G401.6 (cell line): ENCODE results near the gene PSPH.
"Not testable (repeated sequence)": the region's sequence is repeated elsewhere in the genome, so short reads cannot be mapped to it uniquely, and the experiment has no call there.

Experiments used
- FAIRE-seq: peaks from 2 replicates; lab custom pipeline; 2012; peaks lifted over from hg19 to GRCh38; lab: Jason Lieb, UNC

Gene PSPH

DNA sequence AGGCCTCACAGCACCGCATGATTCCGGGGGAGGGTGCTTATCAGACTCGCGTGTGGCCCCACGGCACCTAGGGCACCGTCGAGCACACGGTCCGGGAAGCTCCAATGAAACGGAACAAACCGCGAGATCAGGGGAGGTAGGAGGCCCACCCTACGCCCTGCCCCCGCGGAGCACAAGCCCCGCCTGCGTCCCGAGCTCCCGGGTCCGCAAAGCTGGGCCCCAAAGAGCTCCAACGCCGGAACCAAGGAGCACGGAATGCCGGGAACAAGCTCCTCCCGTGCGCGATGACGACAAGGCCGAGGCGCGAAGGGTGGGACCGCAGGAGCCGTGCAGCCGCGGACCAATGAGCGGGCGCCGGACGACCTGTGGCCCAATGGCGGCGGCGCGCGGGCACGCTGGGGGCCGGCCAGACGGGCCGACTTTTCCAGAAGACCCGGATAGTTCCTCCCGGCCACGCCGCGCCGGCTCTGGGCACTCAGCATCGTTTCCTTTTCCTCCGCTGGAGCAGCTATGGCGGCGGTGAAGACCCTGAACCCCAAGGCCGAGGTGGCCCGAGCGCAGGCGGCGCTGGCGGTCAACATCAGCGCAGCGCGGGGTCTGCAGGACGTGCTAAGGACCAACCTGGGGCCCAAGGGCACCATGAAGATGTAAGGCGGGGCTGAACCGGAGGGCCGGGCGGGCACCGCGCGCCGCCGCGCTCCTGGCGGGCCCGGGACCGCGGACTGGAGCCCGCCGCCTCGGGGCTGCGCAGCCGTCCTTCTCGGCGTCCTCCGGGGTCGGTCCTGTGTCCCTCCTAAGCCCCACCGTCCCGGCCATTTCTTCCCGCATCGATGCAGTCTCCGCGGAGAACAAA is at the start of gene PSPH, which contains the start of gene CCT6A:
Gene PSPH, minus strand, starts transcription at position 106 of the 853 bp plus-strand sequence. CDS start 30,232 bp downstream, outside the sequence.
Gene CCT6A, plus strand, starts transcription at position 427 of the 853 bp plus-strand sequence. Its CDS starts 84 bp downstream, at position 511.
- peak; percentile 95 for FAIRE-seq

GRCh38 chr7:56099653-56100052 is 48.4 kb upstream of the PSPH start:
- no peak for FAIRE-seq

- FAIRE-seq = not testable (repeated sequence)
Measured at GRCh38 chr7:56098187-56099008, 47.2 kb upstream of the PSPH start.

GRCh38 chr7:56097700-56098099 is 46.5 kb upstream of the PSPH start:
- FAIRE-seq = no peak

- no peak for FAIRE-seq
Measured at GRCh38 chr7:56092789-56093531, 41.7 kb upstream of the PSPH start, which contains the start of gene PHKG1. PHKG1 (minus strand) TSS chr7:56092952; CDS start chr7:56088941, 4,011 bp downstream.

- not testable (repeated sequence) for FAIRE-seq
Measured at GRCh38 chr7:56092388-56092787, 41.1 kb upstream of the PSPH start.

DNA sequence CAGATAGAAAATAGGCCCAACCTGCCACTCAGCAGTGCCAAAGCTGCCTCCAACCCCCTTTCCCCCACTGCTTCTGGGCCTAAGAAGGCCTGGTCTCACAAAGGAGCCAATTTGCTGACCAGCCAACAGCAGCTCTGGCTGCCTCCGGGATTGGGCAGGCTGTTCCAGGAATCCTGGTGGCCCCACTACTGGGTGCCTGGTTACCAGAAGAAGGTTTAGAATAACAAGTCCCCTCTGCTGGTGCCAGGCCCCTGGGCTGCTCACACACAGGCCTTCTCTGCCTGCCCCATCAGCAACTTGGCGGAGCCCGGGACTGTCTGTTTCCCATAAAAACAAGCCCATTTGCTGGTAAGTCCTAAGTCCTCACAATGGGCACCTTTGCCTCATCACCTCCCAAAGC is 40.3 kb upstream of the PSPH start:
- FAIRE-seq = no peak

DNA sequence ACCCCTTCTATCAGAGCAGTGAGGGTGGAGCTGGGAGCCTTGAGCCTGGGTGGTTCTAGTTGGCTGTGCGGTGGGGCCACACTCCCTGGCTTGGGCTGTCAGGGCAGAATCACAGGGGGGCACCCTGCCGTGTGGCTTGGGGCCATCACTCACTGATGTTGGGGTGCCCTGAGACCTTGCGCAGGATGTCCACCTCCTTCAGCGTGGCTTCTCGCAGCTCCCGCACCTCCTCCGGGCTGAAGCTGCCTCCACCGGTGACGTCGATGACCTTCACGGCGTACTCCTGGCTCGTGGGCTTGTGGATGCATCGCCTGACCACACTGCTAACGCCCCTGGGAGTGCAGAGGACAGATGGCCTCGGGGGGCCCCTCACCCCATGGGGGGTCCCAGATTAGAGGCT is 36.2 kb upstream of the PSPH start:
- no peak for FAIRE-seq

DNA sequence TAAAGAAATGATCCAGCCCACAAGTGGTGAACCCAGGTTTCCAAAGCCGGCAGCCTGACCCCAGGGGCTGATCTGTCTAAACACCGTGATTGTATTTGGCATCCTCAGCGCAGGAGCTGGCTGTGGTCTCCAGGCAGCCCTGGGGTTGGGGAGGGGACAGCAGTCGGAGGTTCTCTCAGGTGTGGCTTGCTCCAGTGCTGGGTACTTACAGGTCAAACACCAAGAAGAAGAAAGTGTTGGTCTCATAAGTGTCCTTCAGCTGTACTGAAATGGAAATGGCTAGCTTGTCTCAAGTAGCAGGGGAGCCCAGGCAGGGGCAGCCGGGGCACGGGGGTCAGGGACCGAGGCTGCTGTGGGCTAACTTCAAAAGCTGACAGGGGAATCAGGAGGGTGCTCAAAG is 35.5 kb upstream of the PSPH start:
- FAIRE-seq = no peak

- no peak for FAIRE-seq
Measured at GRCh38 chr7:56083150-56083785, 32.0 kb upstream of the PSPH start.

DNA sequence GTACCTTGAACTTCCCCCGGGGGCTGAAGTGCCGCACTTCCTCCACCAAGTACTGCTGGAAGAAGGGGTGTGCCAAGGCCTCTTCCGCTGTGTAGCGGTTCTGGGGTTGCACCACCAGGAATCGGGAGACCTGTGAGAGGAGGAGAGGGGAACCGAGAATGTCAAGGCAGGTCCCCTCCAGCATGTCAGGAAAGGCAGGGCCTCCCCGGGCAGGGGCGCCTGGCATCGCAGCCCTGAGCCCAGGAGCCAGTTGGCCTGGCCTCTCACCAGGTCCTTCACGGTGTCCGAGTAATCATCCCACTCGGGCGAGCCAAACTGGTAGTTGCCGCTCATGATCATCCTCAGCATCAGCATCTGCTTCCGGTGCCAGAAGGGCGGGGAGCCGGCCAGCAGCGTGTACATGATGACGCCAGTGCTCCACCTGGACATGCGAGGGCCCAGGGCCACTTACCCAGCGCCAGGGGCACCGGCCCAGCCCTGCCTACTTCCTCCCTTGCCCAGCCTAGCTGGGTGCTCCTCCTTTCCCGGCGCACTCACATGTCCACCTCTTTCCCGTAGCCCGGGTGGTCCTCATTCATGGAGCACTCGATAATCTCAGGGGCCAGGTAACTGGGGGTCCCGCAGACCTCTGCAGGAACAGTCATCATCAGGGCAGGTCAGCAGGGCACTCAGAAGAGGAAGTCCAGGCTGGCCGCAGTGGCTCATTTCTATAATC is 30.5 kb upstream of the PSPH start:
- no peak for FAIRE-seq

- not testable (repeated sequence) for FAIRE-seq
Measured at GRCh38 chr7:56080726-56081435, 29.6 kb upstream of the PSPH start.

GRCh38 chr7:56079450-56080185 is 28.4 kb upstream of the PSPH start:
- FAIRE-seq = no peak

GRCh38 chr7:56078196-56078595 is 27.0 kb upstream of the PSPH start:
- FAIRE-seq = no peak

DNA sequence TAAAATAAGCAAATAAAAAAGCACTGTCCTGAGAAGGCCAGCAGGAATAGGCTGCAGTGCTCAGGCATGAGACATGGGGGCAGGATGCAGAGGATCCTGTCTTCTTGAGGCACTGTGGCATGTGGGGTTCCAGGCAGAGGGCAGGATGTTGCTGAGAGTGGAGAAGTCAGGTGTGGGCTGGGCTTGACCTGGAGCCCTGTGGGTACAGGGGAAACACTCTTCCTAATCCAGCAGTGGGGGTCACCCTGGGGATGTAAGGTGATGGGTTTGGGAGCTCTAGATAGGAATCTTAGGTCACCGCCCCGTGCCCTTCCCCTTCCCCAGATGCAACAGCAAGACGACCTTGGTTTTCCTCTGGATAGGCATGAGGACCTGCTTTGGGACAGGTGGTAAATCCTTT is 26.4 kb upstream of the PSPH start:
- FAIRE-seq = no peak

GRCh38 chr7:56074371-56074791 is 23.1 kb upstream of the PSPH start:
- peak; percentile 42 for FAIRE-seq

DNA sequence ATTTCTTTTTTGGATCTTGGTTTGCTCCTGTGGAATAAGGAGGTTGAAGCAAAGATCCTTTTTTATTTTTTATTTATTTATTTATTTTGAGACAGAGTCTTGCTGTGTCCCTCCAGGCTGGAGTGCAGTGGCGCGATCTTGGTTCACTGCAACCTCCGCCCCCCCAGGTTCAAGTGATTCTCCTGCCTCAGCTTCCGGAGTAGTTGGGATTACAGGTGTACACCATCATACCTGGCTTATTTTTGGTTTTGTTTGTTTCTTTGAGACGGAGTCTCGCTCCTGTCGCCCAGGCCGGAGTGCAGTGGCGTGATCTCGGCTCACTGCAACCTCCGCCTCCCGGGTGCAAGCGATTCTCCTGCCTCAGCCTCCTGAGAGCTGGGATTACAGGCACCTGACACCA is 15.1 kb upstream of the PSPH start:
- FAIRE-seq = not testable (repeated sequence)

DNA sequence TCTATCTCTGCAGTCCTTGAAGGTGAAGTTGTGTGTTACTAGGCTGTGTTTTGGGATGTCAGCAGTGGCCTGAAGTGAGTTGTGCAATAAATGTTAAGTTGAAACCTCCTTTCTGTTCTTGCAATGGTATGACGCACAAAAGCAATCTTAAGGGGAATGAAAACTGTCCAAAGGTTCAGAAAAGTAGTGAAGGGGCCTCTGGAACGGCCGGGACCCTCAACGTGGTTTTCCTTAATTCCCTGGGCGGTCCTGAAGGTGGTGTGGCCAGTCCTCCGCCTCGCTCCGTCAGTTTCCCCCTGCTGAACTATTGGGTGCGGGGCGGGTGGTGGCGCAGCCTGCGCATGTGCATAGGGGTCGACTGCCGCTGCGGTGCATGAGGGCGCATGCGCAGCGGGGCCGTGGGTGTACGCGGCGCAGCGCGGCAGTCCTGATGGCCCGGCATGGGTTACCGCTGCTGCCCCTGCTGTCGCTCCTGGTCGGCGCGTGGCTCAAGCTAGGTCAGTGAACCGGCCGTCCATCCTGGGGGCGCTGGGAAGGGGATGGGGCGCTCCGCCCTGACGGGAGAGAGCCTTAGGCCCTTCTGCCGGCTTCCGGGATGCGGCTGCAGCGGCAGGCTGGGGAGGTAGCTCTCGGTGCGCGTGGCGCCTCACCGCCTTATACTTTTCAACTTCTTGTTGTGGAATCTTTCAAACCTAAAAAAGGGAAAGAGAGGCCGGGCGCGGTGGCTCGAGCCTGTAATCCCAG is 12.8 kb upstream of the PSPH start, which contains the start of gene SUMF2:
Gene SUMF2, plus strand, starts transcription at position 405 of the 744 bp plus-strand sequence. Its CDS starts 26 bp downstream, at position 431.
- no peak for FAIRE-seq

- FAIRE-seq = peak; percentile 88
Measured at GRCh38 chr7:56063500-56063881, 12.2 kb upstream of the PSPH start.
